A673 (cell line): ENCODE measurements around the gene KLRC4. TPM values are rescaled to one million over a fixed set of nuclear protein-coding genes. Genes with fewer than 3 reads are reported as not detected.
"Not testable (repeated sequence)": the region's sequence is repeated elsewhere in the genome, so short reads cannot be mapped to it uniquely, and the experiment has no call there.

Source experiments
- BruUV-seq: library from RNA; stranded (reverse); fragments of 400-500 nt; replicated peaks from 2 replicates; lab custom pipeline; 2021; lab: Mats Ljungman, UMichigan
- CTCF ChIA-PET: fragments of 300-600 bp; sonication (Branson Sonifier 250); formaldehyde crosslinking; loops from one replicate; lab custom pipeline; 2022; ENCODE audit warnings: antibody characterized with exemption; lab: Charles Lee
- POLR2A ChIA-PET: fragments of 300-600 bp; sonication (Branson Sonifier 250); formaldehyde crosslinking; loops from one replicate; lab custom pipeline; 2022; ENCODE audit warnings: antibody characterized with exemption; ENCODE audit not compliant: low non-redundant PET; lab: Charles Lee
- DNase-seq: peaks from one replicate; pipeline ENCODE4 v3.0.0-alpha.2; 2015; ENCODE audit warnings: low spot score
- H3K27ac ChIP-seq: fragments of 200-600 bp; sonication (generic); 2 replicates; pipeline ENCODE4 v1.5.1; 2016; ENCODE audit warnings: mixed run types, low read depth, mild to moderate bottlenecking, mixed read lengths, antibody characterized with exemption, low read length; ENCODE audit not compliant: poor library complexity, severe bottlenecking
- H3K27me3 ChIP-seq: fragments of 200-600 bp; sonication (generic); replicated peaks from 2 replicates; pipeline ENCODE4 v1.6.1; 2017; ENCODE audit warnings: mixed run types, low read depth, mild to moderate bottlenecking, mixed read lengths, antibody characterized with exemption, low read length; ENCODE audit not compliant: insufficient read depth, poor library complexity
- H3K36me3 ChIP-seq: fragments of 200-600 bp; sonication (generic); 2 replicates; pipeline ENCODE4 v1.6.1; 2016; ENCODE audit warnings: mixed run types, mild to moderate bottlenecking, mixed read lengths, antibody characterized with exemption, low read length; ENCODE audit not compliant: insufficient read depth, poor library complexity, severe bottlenecking
- H3K4me1 ChIP-seq: fragments of 200-600 bp; sonication (generic); 2 replicates; pipeline ENCODE4 v1.6.1; 2017; ENCODE audit warnings: mixed run types, mild to moderate bottlenecking, mixed read lengths, antibody characterized with exemption, low read length; ENCODE audit not compliant: insufficient read depth, poor library complexity, severe bottlenecking
- H3K4me3 ChIP-seq: fragments of 200-600 bp; sonication (generic); 2 replicates; pipeline ENCODE4 v1.5.1; 2016; ENCODE audit warnings: low read depth, mixed run types, mild to moderate bottlenecking, mixed read lengths, low read length; ENCODE audit not compliant: poor library complexity, severe bottlenecking
- H3K9me3 ChIP-seq: fragments of 200-600 bp; sonication (generic); 2 replicates; pipeline ENCODE4 v1.6.1; 2016; ENCODE audit warnings: mixed run types, low read depth, mild to moderate bottlenecking, mixed read lengths, antibody characterized with exemption, low read length; ENCODE audit not compliant: poor library complexity, severe bottlenecking
- CTCF ChIP-seq: fragments of 300-800, 200-600 bp; sonication (generic); conservative IDR thresholded peaks from 2 replicates; pipeline ENCODE4 v1.5.1; 2017; ENCODE audit warnings: low read depth, mild to moderate bottlenecking, antibody characterized with exemption, low read length, moderate library complexity, mixed read lengths
- EZH2 ChIP-seq: fragments of 200-600 bp; sonication (generic); IDR thresholded peaks from 2 replicates; pipeline ENCODE4 v1.6.1; 2017; ENCODE audit warnings: borderline replicate concordance, low read depth, mild to moderate bottlenecking, mixed read lengths, antibody characterized with exemption, low read length; ENCODE audit not compliant: poor library complexity, severe bottlenecking
- intact Hi-C: fragments of 100-400 bp; cut with micrococcal nuclease; formaldehyde crosslinking; loops from one replicate; pipeline ENCODE4 v1.10.0; 2022; ENCODE audit not compliant: unreplicated experiment
- total RNA-seq: library from RNA; stranded (reverse); gene quantifications from 2 replicates; pipeline ENCODE4 v1.2.3, GENCODE V29; 2021

The KLRC4 gene
- total RNA-seq, 1 experiment from 2014 or later = not detected

GRCh38 chr12:10400829-10401228 is 8.7 kb downstream of the KLRC4 start:
- no TSS peak for BruUV-seq
- H3K4me3 ChIP-seq = no peak overlapping the region
- H3K27ac ChIP-seq = no peak overlapping the region
- intact Hi-C loops = no loop called here
- no peaks in the 10 kb centered on the region for H3K27me3 ChIP-seq
- no peaks in the 10 kb centered on the region for H3K36me3 ChIP-seq
- ChIA-PET CTCF (no interaction called here), POLR2A (no interaction called here)
- no peak for TF ChIP-seq CTCF
- TF ChIP-seq EZH2 = no peak
- DNase-seq = no peak
- H3K4me1 ChIP-seq = no peaks in the 10 kb centered on the region
- H3K9me3 ChIP-seq = peaks cover 5% of the 10 kb centered on the region

- Histone ChIP-seq H3K4me1 (no peaks in the 10 kb centered on the region), H3K27me3 (no peaks in the 10 kb centered on the region), H3K9me3 (no peaks in the 10 kb centered on the region), H3K27ac (no peak overlapping the region), H3K36me3 (no peaks in the 10 kb centered on the region), H3K4me3 (no peak overlapping the region)
- ChIA-PET POLR2A (no interaction called here), CTCF (no interaction called here)
- BruUV-seq = no TSS peak
- TF ChIP-seq CTCF (no peak), EZH2 (no peak)
- intact Hi-C loops = no loop called here
- no peak for DNase-seq
These were observed 11.4 kb downstream of the KLRC4 start for GRCh38 chr12:10398168-10398567.

GRCh38 chr12:10397296-10397695 is 12.3 kb downstream of the KLRC4 start:
- no TSS peak for BruUV-seq
- Histone ChIP-seq H3K9me3 (no peaks in the 10 kb centered on the region), H3K4me3 (no peak overlapping the region), H3K36me3 (no peaks in the 10 kb centered on the region), H3K4me1 (peaks cover 8% of the 10 kb centered on the region), H3K27me3 (no peaks in the 10 kb centered on the region), H3K27ac (no peak overlapping the region)
- DNase-seq = no peak
- intact Hi-C loops = no loop called here
- CTCF ChIA-PET = no interaction called here
- POLR2A ChIA-PET = no interaction called here
- TF ChIP-seq EZH2 = no peak
- TF ChIP-seq CTCF = no peak

GRCh38 chr12:10396176-10396575 is 13.4 kb downstream of the KLRC4 start:
- CTCF ChIA-PET, DNase-seq, H3K9me3 ChIP-seq, BruUV-seq, H3K27me3 ChIP-seq, intact Hi-C loops, H3K36me3 ChIP-seq, H3K27ac ChIP-seq, POLR2A ChIA-PET, H3K4me3 ChIP-seq: not testable (repeated sequence)
- peaks cover 12% of the 10 kb centered on the region for H3K4me1 ChIP-seq
